H9 (cell line): ENCODE data around the gene AP2A1. TPM values are rescaled to one million over a fixed set of nuclear protein-coding genes. Genes with fewer than 3 reads are reported as not detected.

Source experiments
- DNase-seq: peaks from one replicate; pipeline ENCODE4 v3.0.0-alpha.2; 2017
- H2AFZ ChIP-seq: one replicate; pipeline ENCODE4 v1.6.1; 2013; ENCODE audit warnings: mild to moderate bottlenecking, low read length, control low read depth, moderate library complexity
- H2AK5ac ChIP-seq: 2 replicates; pipeline ENCODE4 v1.6.1; 2013; ENCODE audit warnings: low read length, control low read depth, mixed read lengths; ENCODE audit not compliant: insufficient read length
- H2BK120ac ChIP-seq: one replicate; pipeline ENCODE4 v1.6.1; 2013; ENCODE audit warnings: low read depth, mild to moderate bottlenecking, low read length, control low read depth, inconsistent platforms; ENCODE audit not compliant: poor library complexity, severe bottlenecking
- H2BK12ac ChIP-seq: 2 replicates; pipeline ENCODE4 v1.6.1; 2013; ENCODE audit warnings: low read length, control low read depth, mixed read lengths, low read depth; ENCODE audit not compliant: insufficient read length
- H2BK15ac ChIP-seq: 2 replicates; pipeline ENCODE4 v1.6.1; 2013; ENCODE audit warnings: low read depth, low read length, control low read depth
- H2BK20ac ChIP-seq: one replicate; pipeline ENCODE4 v1.6.1; 2013; ENCODE audit warnings: low read depth, mild to moderate bottlenecking, low read length, control low read depth, inconsistent platforms; ENCODE audit not compliant: poor library complexity, severe bottlenecking
- H2BK5ac ChIP-seq: 2 replicates; pipeline ENCODE4 v1.6.1; 2013; ENCODE audit warnings: low read length, control low read depth, mixed read lengths; ENCODE audit not compliant: insufficient read length
- H3K14ac ChIP-seq: 2 replicates; pipeline ENCODE4 v1.6.1; 2013; ENCODE audit warnings: low read length, control low read depth; ENCODE audit not compliant: insufficient read depth
- H3K18ac ChIP-seq: 2 replicates; pipeline ENCODE4 v1.6.1; 2013; ENCODE audit warnings: low read depth, mild to moderate bottlenecking, mixed read lengths, low read length, control low read depth; ENCODE audit not compliant: insufficient read length
- H3K23ac ChIP-seq: 2 replicates; pipeline ENCODE4 v1.6.1; 2013; ENCODE audit warnings: low read length, control low read depth, mixed read lengths, low read depth; ENCODE audit not compliant: insufficient read length
- H3K23me2 ChIP-seq: 2 replicates; pipeline ENCODE4 v1.6.1; 2013; ENCODE audit warnings: low read depth, mild to moderate bottlenecking, mixed read lengths, low read length, control low read depth; ENCODE audit not compliant: insufficient read length, poor library complexity, severe bottlenecking
- H3K27ac ChIP-seq: 2 replicates; pipeline ENCODE4 v1.5.1; 2013; ENCODE audit warnings: low read length, control low read depth, mixed read lengths, low read depth; ENCODE audit not compliant: insufficient read length
- H3K27me3 ChIP-seq: 2 replicates; pipeline ENCODE4 v1.6.1; 2013; ENCODE audit warnings: low read length, control low read depth, inconsistent platforms; ENCODE audit not compliant: insufficient read depth
- H3K4ac ChIP-seq: 2 replicates; pipeline ENCODE4 v1.6.1; 2013; ENCODE audit warnings: low read depth, mild to moderate bottlenecking, control low read depth, inconsistent platforms, low read length, moderate library complexity
- H3K4me1 ChIP-seq: 2 replicates; pipeline ENCODE4 v1.6.1; 2013; ENCODE audit warnings: low read length, control low read depth, inconsistent platforms; ENCODE audit not compliant: insufficient read depth
- H3K4me2 ChIP-seq: 2 replicates; pipeline ENCODE4 v1.6.1; 2013; ENCODE audit warnings: low read length, control low read depth, mixed read lengths; ENCODE audit not compliant: insufficient read length, insufficient read depth
- H3K56ac ChIP-seq: 2 replicates; pipeline ENCODE4 v1.6.1; 2013; ENCODE audit warnings: low read depth, mild to moderate bottlenecking, mixed read lengths, low read length, control low read depth; ENCODE audit not compliant: insufficient read length
- H3K79me1 ChIP-seq: 2 replicates; pipeline ENCODE4 v1.6.1; 2013; ENCODE audit warnings: low read depth, mild to moderate bottlenecking, moderate library complexity, low read length, control low read depth, inconsistent platforms; ENCODE audit not compliant: insufficient read depth, poor library complexity, severe bottlenecking
- H3K79me2 ChIP-seq: 2 replicates; pipeline ENCODE4 v1.6.1; 2013; ENCODE audit warnings: low read length, control low read depth, inconsistent platforms; ENCODE audit not compliant: insufficient read depth
- H3K9ac ChIP-seq: 2 replicates; pipeline ENCODE4 v1.6.1; 2013; ENCODE audit warnings: low read length, control low read depth, mixed read lengths; ENCODE audit not compliant: insufficient read length; ENCODE audit errors: extremely low read depth
- H3K9me3 ChIP-seq: one replicate; pipeline ENCODE4 v1.6.1; 2013; ENCODE audit warnings: low read depth, low read length, inconsistent platforms; ENCODE audit not compliant: control insufficient read depth
- H3T11ph ChIP-seq: one replicate; pipeline ENCODE4 v1.6.1; 2013; ENCODE audit warnings: mild to moderate bottlenecking, low read length, control low read depth, inconsistent platforms
- H4K20me1 ChIP-seq: one replicate; pipeline ENCODE4 v1.6.1; 2013; ENCODE audit not compliant: control insufficient read depth, insufficient read length, insufficient read depth
- H4K5ac ChIP-seq: 2 replicates; pipeline ENCODE4 v1.6.1; 2013; ENCODE audit warnings: low read depth, mild to moderate bottlenecking, mixed read lengths, low read length, control low read depth; ENCODE audit not compliant: insufficient read length
- H4K8ac ChIP-seq: replicated peaks from 2 replicates; pipeline ENCODE4 v1.6.1; 2013; ENCODE audit warnings: low read length, control low read depth, mixed read lengths, low read depth; ENCODE audit not compliant: insufficient read length
- H4K91ac ChIP-seq: 2 replicates; pipeline ENCODE4 v1.6.1; 2013; ENCODE audit warnings: low read depth, mild to moderate bottlenecking, moderate library complexity, mixed read lengths, low read length, control low read depth; ENCODE audit not compliant: insufficient read length
- H3K27ac Mint-ChIP-seq, 3 experiments: 2 replicates in 2 of 3; 3 replicates in 1 of 3; pipeline ENCODE4 v1.8.0; 2020 to 2021; ENCODE audit warnings: mixed read lengths in 3 of 3, mild to moderate bottlenecking in 1 of 3, moderate library complexity in 1 of 3
- H3K27me3 Mint-ChIP-seq: 2 replicates; pipeline ENCODE4 v1.8.0; 2021; ENCODE audit warnings: low read depth, mild to moderate bottlenecking, moderate library complexity, mixed read lengths
- H3K36me3 Mint-ChIP-seq, 3 experiments: 2 replicates in 2 of 3; 3 replicates in 1 of 3; pipeline ENCODE4 v1.8.0; 2020 to 2021; ENCODE audit warnings: low read depth in 3 of 3, mixed read lengths in 3 of 3; ENCODE audit not compliant: insufficient read depth in 1 of 3
- H3K4me1 Mint-ChIP-seq, 2 experiments: 2 replicates each; pipeline ENCODE4 v1.8.0; 2020; ENCODE audit warnings: mixed read lengths in 2 of 2
- H3K4me3 Mint-ChIP-seq, 2 experiments: 2 replicates in 1 of 2; 3 replicates in 1 of 2; pipeline ENCODE4 v1.8.0; 2020 to 2021; ENCODE audit warnings: mild to moderate bottlenecking in 2 of 2, mixed read lengths in 2 of 2, moderate library complexity in 1 of 2
- H3K9me3 Mint-ChIP-seq, 2 experiments: 2 replicates in 1 of 2; 3 replicates in 1 of 2; pipeline ENCODE4 v1.8.0; 2020; ENCODE audit warnings: mild to moderate bottlenecking in 2 of 2, mixed read lengths in 2 of 2, moderate library complexity in 1 of 2
- WGBS: extraction: QIAGEN DNeasy Blood & Tissue Kit; methylation state at CpG from one replicate; pipeline ENCODE4 v1.1.7; 2013; ENCODE audit warnings: missing lambda C conversion rate, low lambda C conversion rate, mixed read lengths; ENCODE audit not compliant: insufficient read length; ENCODE audit errors: extremely low coverage; 5-methylcytosine and 5-hydroxymethylcytosine counted together
- total RNA-seq: library from RNA; stranded (reverse); gene quantifications from 2 replicates; pipeline ENCODE4 v1.2.1, GENCODE V29; 2021
- TF ChIP-seq, protein P1 (sequence below): fragments of 200-600 bp; sonication (generic); conservative IDR thresholded peaks from 3 replicates; pipeline ENCODE4 v1.8.0; 2021; ENCODE audit warnings: antibody characterized with exemption, mild to moderate bottlenecking

AP2A1 gene
- total RNA-seq, 1 experiment from 2014 or later = 108 TPM

DNA sequence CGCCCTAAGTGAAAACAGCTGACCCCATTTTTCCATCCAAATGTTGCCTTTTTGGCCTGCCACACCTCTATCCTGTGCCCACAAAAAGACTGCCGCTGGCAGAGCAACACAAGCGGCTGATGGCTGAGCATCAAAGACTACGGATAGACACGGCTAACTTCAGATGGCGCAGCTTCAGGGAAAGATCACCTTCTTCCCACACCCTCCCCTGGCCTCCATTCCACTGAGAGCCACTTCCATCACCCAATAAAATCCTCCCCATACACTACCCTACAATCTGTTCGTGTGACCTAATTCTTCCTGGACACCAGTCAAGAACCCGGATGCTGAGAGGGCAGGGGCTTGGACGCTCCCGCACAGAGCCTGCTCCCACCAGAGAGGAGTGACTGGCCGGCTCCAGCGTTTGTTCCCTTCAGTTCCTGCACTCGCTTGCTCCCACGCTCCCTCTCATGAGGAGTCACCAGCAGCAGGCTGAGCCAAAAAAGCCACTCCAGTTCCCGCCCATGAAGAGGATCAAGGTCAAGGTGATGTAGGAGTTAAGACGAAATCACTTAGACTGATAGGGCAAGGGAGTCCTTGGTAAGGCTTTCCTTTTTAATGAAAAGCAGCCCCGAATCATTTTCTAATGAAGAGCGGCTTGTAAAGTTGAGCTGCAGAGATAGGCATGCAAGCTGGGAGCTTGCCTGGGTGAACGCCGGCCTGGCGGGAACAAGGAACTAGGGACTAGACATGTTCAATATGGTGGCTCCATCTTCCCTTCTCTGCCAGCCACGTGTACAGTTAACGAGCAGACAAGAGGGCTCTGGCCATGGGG is 39.4 kb upstream of the AP2A1 start:
- Histone ChIP-seq H2BK120ac (no peak overlapping the region), H2AFZ (no peak overlapping the region), H3K27me3 (no peaks in the 10 kb centered on the region), H4K20me1 (no peaks in the 10 kb centered on the region), H3K9ac (no peak overlapping the region), H2BK5ac (no peak overlapping the region), H3K4me2 (no peak overlapping the region), H3K4ac (no peak overlapping the region), H3K56ac (no peak overlapping the region), H3K18ac (no peak overlapping the region), H2BK15ac (no peak overlapping the region), H3K23me2 (no peaks in the 10 kb centered on the region), H3K14ac (no peak overlapping the region), H3K4me1 (no peaks in the 10 kb centered on the region; the same call in 1 of the 2 replicates), H3K79me1 (no peaks in the 10 kb centered on the region), H4K5ac (no peak overlapping the region), H2AK5ac (no peak overlapping the region), H4K91ac (no peak overlapping the region), H2BK12ac (no peak overlapping the region), H3K79me2 (no peaks in the 10 kb centered on the region), H3K27ac (no peak overlapping the region), H2BK20ac (no peak overlapping the region), H3K9me3 (no peaks in the 10 kb centered on the region), H3K23ac (no peak overlapping the region), H4K8ac (no peak overlapping the region), H3T11ph (no peak overlapping the region)
- Mint-ChIP-seq H3K27ac (no peak overlapping the region; a peak in 1 of 7 replicates), H3K9me3 (no peaks in the 10 kb centered on the region), H3K4me1 (peaks cover 6 to 10% of the 10 kb centered on the region in 2 experiments), H3K4me3 (no peak overlapping the region), H3K36me3 (no peaks in the 10 kb centered on the region), H3K27me3 (peaks cover 9% of the 10 kb centered on the region)
- WGBS = no CpG with 5 or more reads among the region's 23 CpGs
- DNase-seq = no peak
- TF ChIP-seq, protein P1, sequence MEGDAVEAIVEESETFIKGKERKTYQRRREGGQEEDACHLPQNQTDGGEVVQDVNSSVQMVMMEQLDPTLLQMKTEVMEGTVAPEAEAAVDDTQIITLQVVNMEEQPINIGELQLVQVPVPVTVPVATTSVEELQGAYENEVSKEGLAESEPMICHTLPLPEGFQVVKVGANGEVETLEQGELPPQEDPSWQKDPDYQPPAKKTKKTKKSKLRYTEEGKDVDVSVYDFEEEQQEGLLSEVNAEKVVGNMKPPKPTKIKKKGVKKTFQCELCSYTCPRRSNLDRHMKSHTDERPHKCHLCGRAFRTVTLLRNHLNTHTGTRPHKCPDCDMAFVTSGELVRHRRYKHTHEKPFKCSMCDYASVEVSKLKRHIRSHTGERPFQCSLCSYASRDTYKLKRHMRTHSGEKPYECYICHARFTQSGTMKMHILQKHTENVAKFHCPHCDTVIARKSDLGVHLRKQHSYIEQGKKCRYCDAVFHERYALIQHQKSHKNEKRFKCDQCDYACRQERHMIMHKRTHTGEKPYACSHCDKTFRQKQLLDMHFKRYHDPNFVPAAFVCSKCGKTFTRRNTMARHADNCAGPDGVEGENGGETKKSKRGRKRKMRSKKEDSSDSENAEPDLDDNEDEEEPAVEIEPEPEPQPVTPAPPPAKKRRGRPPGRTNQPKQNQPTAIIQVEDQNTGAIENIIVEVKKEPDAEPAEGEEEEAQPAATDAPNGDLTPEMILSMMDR = no peak
